Measurements from ENCODE around the gene TGM4.

Gene TGM4

GRCh38 chr3:44877333-44877732 lies 2.9 kb downstream of the TGM4 start:
- FAIRE-seq (no peak), DNase-seq (ENCODE audit: insufficient read length, low spot score) (no peak)

GRCh38 chr3:44880284-44880683 lies 5.9 kb downstream of the TGM4 start:
- no peak for FAIRE-seq
- no peak for DNase-seq (ENCODE audit: insufficient read length, low spot score)

GRCh38 chr3:44883213-44883955 lies 9.0 kb downstream of the TGM4 start:
- no peak for FAIRE-seq
- DNase-seq (ENCODE audit: insufficient read length, low spot score), result no peak

GRCh38 chr3:44883999-44884431 lies 9.6 kb downstream of the TGM4 start:
- DNase-seq (ENCODE audit: insufficient read length, low spot score), result no peak
- FAIRE-seq, result no peak

- DNase-seq (ENCODE audit: insufficient read length, low spot score), result no peak
- no peak for FAIRE-seq
Measured at GRCh38 chr3:44885618-44886017, 11.2 kb downstream of the TGM4 start.

GRCh38 chr3:44886561-44886960 lies 12.2 kb downstream of the TGM4 start:
- DNase-seq (ENCODE audit: insufficient read length, low spot score), result no peak
- FAIRE-seq, result no peak

- FAIRE-seq (no peak), DNase-seq (ENCODE audit: insufficient read length, low spot score) (no peak)
Measured at GRCh38 chr3:44887101-44887500, 12.7 kb downstream of the TGM4 start.

GRCh38 chr3:44890258-44890657 lies 15.8 kb downstream of the TGM4 start:
- FAIRE-seq, result no peak
- no peak for DNase-seq (ENCODE audit: insufficient read length, low spot score)

- DNase-seq (ENCODE audit: insufficient read length, low spot score), result no peak
- no peak for FAIRE-seq
Measured at GRCh38 chr3:44890852-44891251, 16.4 kb downstream of the TGM4 start.

- FAIRE-seq (no peak), DNase-seq (ENCODE audit: insufficient read length, low spot score) (no peak)
Measured at GRCh38 chr3:44892689-44893088, 18.3 kb downstream of the TGM4 start.

- DNase-seq (ENCODE audit: insufficient read length, low spot score) (no peak), FAIRE-seq (no peak)
Measured at GRCh38 chr3:44893097-44893496, 18.7 kb downstream of the TGM4 start.

GRCh38 chr3:44894485-44894884 lies 20.1 kb downstream of the TGM4 start:
- no peak for FAIRE-seq

GRCh38 chr3:44896440-44896839 lies 22.0 kb downstream of the TGM4 start:
- no peak for DNase-seq (ENCODE audit: insufficient read length, low spot score)
- FAIRE-seq, result no peak

More at GRCh38 chr3:44894485-44894884, 20.1 kb downstream of the TGM4 start:
- DNase-seq (ENCODE audit: insufficient read length, low spot score), result no peak

GRCh38 chr3:44899683-44900367 lies 25.4 kb downstream of the TGM4 start:
- FAIRE-seq, result no peak

GRCh38 chr3:44902628-44903027 lies 28.2 kb downstream of the TGM4 start:
- DNase-seq (ENCODE audit: insufficient read length, low spot score), result no peak
- FAIRE-seq, result no peak

More at GRCh38 chr3:44899683-44900367, 25.4 kb downstream of the TGM4 start:
- no peak for DNase-seq (ENCODE audit: insufficient read length, low spot score)

GRCh38 chr3:44903314-44903713 lies 28.9 kb downstream of the TGM4 start:
- FAIRE-seq (no peak), DNase-seq (ENCODE audit: insufficient read length, low spot score) (no peak)

GRCh38 chr3:44903751-44904150 lies 29.3 kb downstream of the TGM4 start:
- FAIRE-seq (no peak), DNase-seq (ENCODE audit: insufficient read length, low spot score) (no peak)

GRCh38 chr3:44905446-44906157 lies 31.2 kb downstream of the TGM4 start:
- DNase-seq (ENCODE audit: insufficient read length, low spot score) (no peak), FAIRE-seq (no peak)

GRCh38 chr3:44906997-44907396 lies 32.6 kb downstream of the TGM4 start:
- no peak for FAIRE-seq

GRCh38 chr3:44907612-44908011 lies 33.2 kb downstream of the TGM4 start:
- DNase-seq (ENCODE audit: insufficient read length, low spot score) (no peak), FAIRE-seq (no peak)

More at GRCh38 chr3:44906997-44907396, 32.6 kb downstream of the TGM4 start:
- DNase-seq (ENCODE audit: insufficient read length, low spot score), result no peak

- no peak for DNase-seq (ENCODE audit: insufficient read length, low spot score)
- FAIRE-seq, result no peak
Measured at GRCh38 chr3:44909063-44909462, 34.7 kb downstream of the TGM4 start.

- no peak for FAIRE-seq
- no peak for DNase-seq (ENCODE audit: insufficient read length, low spot score)
Measured at GRCh38 chr3:44910693-44911092, 36.3 kb downstream of the TGM4 start.
